HG02870 (cell line): ENCODE results near the gene TRIM65.

Experiments used
- ATAC-seq: cut with Tn5 transposase; IDR thresholded peaks from one replicate; pipeline ENCODE4 v1.9.1; 2021; ENCODE audit warnings: mild to moderate bottlenecking, moderate library complexity; ENCODE audit not compliant: unreplicated experiment

Gene TRIM65

DNA sequence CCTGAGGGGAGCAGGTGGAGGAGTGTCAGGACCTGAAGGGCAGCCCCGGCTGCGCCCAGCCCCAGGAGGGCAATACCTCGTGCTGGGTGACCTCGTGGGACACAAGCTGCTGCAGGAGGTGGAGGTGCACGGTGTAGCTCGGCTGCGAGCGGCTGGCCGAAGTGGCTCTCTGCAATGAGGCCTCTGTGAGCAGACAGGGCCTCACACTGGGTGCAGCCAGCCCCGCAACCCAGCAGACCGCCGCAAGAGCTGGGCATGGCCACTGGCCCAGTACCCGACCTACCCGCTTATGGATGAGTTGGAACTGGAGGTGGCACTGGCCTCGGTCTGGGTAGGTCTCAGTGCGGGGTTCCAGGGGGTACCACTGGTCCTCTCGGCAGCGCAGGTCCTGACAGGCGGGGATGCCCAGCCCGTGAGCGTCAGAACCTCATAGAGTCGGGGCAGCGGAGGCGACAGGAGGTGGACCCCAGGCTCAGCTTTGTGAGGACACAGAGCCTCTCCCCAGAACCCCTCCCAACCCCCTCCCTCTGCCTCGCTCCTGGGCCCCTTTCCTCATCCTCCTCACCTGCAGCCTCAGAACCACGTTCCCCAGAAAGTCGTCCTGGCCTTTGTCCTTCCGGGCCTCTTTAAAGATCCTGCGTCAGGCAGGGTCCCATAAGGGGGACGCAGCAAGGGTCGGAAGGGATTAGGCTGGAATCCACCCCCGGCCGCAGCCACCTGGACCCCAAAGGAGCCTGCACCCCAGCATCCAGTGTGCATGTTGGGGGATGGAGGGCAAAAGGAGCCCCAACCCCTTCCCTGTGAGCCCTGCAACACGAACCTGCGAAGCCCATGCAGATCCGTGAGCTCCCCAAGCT, 56.6 kb downstream of the TRIM65 start:
- no peak for ATAC-seq
